HG02852 (cell line): ENCODE results near the gene SPN.
"Not testable (repeated sequence)": the region's sequence is repeated elsewhere in the genome, so short reads cannot be mapped to it uniquely, and the experiment has no call there.

Experiments used
- ATAC-seq: cut with Tn5 transposase; IDR thresholded peaks from one replicate; pipeline ENCODE4 v1.9.1; 2021; ENCODE audit warnings: mild to moderate bottlenecking, moderate library complexity; ENCODE audit not compliant: unreplicated experiment

SPN gene, protein sequence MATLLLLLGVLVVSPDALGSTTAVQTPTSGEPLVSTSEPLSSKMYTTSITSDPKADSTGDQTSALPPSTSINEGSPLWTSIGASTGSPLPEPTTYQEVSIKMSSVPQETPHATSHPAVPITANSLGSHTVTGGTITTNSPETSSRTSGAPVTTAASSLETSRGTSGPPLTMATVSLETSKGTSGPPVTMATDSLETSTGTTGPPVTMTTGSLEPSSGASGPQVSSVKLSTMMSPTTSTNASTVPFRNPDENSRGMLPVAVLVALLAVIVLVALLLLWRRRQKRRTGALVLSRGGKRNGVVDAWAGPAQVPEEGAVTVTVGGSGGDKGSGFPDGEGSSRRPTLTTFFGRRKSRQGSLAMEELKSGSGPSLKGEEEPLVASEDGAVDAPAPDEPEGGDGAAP

DNA sequence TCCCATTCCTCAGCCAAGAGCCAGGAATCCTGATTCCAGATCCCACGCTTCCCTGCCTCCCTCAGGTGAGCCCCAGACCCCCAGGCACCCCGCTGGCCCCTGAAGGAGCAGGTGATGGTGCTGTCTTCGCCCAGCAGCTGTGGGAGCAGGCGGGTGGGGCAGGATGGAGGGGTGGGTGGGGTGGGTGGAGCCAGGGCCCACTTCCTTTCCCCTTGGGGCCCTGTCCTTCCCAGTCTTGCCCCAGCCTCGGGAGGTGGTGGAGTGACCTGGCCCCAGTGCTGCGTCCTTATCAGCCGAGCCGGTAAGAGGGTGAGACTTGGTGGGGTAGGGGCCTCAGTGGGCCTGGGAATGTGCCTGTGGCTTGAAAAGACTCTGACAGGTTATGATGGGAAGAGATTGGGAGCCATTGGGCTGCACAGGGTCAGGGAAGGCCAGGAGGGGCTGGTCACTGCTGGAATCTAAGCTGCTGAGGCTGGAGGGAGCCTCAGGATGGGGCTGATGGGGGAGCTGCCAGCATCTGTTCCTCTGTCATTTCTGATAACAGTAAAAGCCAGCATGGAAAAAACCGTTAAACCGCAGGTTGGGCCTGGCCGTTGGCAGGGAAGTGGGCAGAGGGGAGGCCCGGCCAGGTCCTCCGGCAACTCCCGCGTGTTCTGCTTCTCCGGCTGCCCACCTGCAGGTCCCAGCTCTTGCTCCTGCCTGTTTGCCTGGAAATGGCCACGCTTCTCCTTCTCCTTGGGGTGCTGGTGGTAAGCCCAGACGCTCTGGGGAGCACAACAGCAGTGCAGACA, at the start of gene SPN:
SPN (plus strand) TSS at position 232 of the 791 bp plus-strand sequence; CDS start at position 714, 482 bp downstream.
- no peak for ATAC-seq

DNA sequence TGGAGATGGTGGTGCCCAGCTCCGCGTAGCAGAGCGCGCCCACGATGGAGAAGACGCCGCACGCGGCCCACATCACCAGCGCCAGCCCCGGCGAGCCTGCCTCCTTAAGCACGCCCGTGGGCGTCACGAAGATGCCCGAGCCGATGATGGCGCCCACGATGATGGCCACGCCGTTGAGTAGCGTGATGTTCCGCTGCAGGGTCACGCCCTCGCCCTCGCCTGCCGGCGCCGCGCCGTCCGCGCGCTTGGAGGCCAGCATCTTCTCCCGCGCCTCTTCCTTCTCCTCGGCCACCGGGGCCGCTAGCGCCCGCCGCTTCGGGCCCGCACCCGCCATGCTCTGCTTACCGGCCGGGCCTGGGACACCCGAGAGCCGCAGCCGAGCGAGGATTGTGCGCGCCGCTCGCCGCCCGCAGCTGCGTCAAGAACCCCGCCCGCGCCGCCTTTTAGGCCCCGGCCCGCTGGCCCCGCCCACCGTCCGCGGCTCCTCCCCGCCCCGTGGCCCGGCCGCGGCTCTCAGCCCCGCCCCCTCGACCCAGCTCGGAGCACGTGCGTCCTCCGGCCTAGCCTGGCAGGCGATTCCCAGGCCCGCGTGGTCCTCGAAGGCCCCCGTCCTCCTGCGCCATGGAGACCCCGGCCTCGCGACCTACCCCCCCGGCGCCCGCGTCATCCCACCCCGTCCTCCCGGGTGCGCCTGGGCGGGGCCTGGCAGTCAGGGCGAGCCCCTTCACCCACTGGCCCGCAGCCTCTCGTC, 49.6 kb upstream of the SPN start:
- peak; percentile 44 for ATAC-seq

DNA sequence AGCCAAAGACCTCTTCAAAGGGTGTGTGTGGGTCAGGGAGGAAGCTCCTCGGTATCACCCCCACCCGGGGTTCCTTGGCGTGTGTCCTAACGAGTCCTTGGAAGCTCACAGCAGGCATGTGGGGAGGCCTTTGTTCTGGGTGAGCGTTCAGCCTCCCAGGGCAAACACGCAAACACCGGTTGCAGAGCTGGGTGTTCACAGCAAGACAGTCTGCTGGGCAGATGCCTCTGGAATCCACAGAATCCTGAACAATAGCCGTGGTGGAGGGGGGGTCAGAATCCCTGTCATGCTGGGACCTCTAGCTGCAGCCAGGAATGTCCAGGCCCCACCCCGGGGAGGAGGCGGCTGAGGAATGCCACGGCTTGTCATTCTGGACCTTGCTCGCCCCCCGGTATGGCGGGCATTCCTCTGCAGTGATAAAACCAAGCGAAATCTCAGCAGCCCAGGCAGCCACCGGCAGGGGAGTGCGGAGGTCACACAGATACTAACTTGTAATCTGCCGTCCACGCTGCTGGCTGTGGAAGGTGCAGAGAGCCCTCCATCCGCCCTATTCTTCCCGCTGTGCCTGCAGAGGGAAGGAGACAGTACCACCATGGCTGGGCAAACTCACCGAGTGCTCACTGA, 48.2 kb upstream of the SPN start:
- ATAC-seq, result not testable (repeated sequence)

DNA sequence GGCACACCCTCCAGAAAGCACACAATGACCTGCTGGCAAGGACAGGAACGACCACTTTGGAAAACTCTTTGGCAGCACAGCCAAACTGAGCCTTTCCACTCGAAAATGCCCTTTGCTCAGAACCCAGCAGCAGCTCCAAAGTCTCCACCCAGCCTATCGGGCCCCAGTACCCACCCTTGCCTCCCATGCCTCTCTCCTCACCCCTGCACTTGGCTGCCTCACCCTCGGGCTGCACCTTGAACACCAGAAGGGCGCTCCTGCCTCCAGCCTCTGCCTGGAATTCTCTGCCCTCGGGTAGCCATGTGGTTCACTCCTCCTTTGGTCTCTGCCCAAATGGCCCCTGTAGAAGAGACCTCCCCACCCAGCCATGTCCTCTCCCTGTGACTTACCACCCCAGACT, 46.9 kb upstream of the SPN start:
- ATAC-seq, result not testable (repeated sequence)

DNA sequence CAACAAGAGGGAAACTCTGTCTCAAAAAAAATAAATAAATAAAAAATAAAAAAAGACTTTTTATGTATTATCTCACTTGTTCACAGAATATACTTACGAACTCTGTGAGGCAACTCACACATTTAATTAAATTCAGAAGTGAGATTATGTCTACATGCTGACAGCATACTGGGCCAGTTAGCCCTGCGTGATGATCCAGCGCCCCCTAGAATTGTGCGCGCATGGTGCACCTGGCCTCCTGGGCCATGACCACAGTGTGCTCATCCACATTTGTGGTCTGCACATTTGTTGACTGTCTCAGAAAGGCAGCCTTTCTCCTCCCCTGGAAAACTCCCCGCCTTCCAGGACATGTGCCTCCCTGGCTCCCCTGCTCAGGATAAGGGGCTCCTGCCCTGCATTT, 42.5 kb upstream of the SPN start:
- not testable (repeated sequence) for ATAC-seq

DNA sequence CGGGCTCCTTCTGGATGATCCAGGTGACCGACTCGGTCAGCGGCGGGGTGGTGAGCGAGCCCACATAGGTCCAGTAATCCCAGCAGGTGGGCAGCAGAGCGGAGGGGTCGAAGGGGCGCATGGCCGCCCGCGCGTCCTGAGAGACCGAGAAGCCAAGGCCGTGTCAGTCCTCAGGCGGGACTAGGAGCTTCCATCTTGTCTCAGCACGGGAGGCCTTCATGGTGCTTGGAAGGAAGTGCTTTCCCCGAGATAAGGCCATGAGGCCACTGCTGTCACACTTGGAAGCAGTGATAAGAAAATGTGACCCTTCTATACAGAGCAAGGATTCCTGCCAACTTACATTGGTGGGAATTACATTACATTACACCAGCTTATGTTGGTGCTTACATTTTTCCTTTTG, 40.3 kb upstream of the SPN start:
- not testable (repeated sequence) for ATAC-seq

DNA sequence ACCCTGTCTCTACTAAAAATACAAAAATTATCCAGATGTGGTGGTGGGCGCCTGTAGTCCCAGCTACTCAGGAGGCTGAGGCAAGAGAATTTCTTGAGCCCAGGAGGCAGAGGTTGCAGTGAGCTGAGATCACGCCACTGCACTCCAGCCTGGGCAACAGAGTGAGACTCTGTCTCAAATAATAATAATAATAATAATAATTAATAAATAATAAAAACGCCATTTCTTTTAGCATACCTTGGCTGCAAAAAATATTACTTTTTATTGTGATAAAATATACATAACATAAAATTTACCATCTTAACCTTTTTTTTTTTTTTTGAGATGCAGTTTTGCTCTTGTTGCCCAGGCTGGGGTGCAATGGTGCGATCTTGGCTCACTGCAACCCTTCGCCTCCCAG, 39.8 kb upstream of the SPN start:
- ATAC-seq, result not testable (repeated sequence)

DNA sequence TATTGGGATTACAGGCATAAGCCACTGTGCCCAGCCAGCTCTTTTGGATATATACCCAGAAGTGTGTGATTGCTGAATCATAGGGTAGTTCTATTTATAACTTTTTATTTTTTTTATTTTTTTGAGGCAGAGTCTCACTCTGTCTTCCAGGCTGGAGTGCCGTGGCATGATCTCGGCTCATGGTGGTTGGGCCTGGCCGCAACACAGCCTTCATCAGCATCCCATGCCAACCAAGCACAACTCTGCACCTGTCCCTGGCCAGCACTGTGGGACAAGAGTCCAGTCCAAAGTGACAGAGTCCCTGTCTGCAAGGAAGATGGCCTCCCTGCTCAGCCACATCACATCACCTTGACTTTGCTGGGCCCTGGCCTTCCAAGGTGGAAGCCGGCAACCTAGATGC, 37.9 kb upstream of the SPN start:
- ATAC-seq, result not testable (repeated sequence)

DNA sequence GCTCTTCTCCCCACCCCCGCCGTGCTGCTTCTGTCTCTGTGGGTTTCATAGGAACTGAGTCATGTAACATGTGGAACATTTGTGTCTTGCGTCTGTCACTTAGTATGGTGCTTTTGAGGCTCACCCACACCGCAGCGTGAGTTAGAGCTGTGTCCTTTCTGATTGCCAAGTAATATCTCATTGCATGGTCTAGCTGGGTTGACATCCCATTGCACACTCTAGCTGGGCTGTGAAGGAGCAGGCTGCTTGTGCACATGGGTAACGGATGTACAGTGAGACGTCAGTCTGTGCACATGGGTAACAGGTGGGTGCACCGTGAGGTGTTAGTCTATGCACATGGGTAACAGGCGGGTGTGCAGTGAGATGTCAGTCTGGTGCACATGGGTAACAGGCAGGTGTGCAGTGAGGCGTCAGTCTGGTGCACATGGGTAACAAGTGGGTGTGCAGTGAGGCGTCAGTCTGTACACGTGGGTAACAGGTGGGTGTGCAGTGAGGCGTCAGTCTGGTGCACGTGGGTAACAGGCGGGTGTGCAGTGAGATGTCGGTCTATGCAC, 36.2 kb upstream of the SPN start:
- ATAC-seq, result not testable (repeated sequence)

DNA sequence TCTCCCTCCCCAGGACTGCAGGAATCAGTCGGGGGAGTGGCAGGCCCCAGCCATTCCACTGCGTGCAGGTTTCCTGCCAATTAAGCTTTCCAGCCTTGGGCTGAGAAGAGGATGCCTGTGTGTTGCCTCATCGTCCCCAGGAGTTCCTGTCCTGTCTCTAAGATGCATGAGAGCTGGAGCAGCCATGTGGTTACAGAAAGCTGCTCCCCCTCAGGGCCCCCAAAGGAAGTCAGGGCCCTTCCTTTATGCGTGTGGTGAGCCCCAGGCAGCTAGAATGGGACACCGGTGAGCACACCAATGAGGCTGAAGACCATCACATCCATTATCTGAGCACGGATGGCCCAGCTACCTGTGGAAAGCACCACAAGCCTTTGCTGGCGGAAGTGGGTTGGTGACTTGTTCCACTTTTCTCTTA, 35.4 kb upstream of the SPN start:
- ATAC-seq, result not testable (repeated sequence)

DNA sequence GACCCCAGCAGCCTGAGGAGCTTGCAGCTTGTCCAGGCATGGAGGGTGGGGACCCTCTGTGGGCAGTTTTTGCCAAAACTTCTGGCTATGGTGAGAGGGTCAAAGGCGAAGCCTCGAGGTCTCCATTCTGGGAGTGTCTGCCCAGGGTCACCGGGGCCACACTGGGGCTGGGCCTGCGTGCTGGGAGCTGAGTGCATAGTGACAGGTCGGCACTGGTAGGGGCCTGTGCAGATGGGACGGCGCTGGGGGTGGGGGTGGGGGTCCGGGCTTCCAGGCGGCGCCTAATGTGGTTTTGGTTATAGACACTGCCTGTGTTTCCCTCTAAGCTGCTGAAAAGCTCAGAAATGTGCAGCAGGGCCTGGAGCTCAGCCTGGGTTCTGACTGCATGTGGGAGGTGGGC, 34.3 kb upstream of the SPN start:
- ATAC-seq, result not testable (repeated sequence)

DNA sequence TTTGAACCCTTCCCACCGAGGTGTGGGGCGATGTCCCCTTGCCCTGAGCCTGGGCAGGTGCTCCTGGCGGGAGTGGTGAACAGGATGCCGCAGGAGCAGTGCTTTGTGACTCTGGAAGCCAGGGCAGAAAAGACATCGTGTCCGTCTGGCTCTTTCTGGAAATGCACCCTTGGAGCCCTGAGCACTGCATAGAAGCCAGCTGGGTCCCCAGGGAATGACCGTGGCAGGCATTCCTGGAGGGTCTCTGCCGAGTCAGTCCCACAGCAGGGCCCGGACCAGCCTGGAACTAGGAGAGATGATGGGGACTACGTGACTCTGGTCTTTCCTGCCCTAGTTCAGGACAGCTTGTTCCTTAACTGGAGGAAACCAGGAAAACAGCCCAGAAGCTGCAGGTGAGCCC, 33.7 kb upstream of the SPN start:
- not testable (repeated sequence) for ATAC-seq

DNA sequence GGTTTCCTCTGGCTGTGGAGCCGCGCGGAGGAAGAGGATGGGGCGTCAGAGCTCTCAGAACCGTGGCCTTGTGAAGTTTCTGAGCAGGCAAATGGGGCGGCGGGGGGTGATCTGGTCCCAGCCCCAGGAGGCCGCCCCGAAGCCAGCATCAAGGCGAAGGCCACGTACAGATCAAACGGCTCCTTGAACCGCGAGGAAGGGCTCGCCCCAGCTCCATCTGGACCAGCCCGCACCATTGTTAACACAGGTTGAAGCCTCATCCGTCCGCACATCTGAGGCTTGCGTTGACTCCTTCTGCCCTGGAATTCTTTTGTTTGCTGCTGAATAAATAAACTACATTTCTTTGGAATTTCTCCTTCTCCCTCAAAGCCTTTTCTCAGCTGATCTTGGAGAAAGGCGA, 31.4 kb upstream of the SPN start:
- ATAC-seq, result not testable (repeated sequence)

DNA sequence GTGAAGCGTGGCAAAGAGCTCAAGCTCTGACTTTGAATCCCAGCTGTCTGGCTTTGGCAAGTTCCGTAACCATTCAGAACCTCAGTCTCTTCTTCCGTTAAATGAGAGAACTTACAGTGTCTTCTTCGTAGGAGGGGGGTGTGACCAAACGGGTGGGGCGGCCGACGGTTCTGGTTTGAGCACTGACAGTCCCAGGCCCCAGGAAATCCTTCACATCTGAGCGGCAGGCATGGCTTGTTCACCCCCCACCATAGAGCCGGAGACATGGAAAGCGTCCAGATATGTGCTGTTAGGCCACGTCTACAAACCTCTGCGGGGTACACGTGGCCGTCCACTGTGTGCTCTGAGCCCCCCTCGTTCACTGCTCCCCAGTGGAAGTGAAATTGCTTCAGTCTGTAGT, 27.1 kb upstream of the SPN start:
- ATAC-seq, result not testable (repeated sequence)

DNA sequence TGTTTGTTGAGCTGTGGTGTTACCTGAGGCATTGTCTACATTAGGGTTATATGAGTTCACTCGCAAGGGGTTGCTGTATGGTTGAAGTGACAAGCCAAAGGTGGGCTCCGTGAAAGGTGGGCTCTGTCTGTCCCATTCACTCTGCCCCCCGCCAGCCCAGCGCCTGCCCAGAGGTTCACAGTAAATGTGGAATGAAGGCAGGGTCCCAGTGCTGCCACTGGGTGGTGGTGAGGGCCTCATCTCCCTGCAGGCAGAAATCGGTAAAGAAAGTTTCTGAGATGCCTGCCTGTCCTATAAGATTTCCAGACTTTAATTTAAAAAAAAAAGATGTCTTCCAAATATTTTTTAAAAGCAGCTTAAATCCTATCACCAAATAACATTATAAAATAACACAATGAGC, 26.7 kb upstream of the SPN start:
- ATAC-seq, result not testable (repeated sequence)

DNA sequence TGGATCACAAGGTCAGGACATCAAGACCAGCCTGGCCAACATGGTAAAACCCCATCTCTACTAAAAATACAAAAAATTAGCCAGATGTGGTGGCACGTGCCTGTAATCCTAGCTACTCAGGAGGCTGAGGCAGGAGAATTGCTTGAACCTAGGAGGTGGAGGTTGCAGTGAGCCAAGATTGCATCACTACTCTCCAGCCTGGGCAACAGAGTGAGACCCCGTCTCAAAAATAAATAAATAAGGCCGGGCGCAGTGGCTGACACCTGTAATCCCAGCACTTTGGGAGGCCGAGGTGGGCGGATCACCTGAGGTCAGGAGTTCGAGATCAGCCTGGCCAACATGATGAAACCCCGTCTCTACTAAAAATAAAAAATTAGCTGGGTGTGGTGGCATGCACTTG, 24.3 kb upstream of the SPN start:
- not testable (repeated sequence) for ATAC-seq

DNA sequence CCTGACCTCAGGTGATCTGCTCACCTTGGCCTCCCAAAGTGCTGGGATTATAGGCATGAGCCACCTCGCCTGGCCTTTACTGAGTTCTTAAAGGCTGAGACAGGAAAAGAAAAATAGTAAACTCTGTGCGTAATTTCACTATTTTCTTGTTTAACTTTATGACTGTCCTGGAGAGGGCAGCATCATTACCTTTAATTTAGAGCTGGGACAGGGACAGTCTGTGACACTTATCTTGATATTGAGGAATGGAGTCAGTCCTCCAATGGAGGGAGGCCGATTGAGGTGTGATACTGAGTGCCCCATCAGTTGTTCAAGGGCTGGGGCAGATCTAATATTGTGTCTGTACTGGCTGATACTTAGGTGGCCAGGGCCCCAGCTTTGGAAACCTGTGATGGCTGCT, 21.5 kb upstream of the SPN start:
- ATAC-seq, result no peak

DNA sequence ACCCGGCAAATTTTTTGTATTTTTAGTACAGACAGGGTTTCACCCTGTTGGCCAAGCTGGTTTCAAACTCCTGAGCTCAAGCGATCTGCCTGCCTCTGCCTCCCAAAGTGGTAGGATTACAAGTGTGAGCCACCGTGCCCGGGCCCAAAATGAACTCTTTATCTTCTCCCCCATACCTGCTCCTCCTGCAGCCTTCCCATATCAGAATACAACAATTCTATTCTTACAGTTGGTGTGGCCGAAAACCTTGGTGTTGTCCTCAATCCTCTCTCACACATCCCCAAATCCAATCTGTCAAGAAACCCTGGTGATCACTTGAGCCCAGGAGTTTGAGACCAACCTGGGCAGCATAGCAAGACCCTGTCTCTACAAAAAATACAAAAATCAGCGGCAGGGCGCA, 19.5 kb upstream of the SPN start:
- no peak for ATAC-seq

DNA sequence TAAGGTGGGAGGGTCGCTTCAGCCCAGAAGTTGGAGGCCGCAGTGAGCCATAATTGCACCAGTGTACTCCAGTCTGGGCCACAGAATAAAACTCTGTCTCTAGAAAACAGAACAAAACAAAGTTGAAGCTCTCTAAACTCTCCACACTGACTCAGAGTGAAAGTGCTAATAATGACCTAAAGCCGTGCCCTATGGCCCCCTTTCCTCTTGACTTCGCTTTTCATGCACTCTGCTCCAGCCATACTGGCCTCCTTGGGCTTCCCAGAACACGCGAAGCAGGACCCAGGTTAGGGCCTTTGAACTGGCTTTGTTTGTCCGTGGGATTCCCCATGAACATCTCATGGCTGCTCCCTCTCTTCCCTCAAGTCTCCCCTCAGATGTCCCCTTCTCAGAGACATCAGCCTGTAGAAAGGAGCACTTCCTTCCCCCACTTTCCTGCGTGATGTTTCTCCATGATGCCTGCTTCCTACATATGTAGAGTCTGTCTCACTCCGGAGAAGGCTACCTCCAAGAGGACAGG, 18.6 kb upstream of the SPN start:
- peak; percentile 67 for ATAC-seq

DNA sequence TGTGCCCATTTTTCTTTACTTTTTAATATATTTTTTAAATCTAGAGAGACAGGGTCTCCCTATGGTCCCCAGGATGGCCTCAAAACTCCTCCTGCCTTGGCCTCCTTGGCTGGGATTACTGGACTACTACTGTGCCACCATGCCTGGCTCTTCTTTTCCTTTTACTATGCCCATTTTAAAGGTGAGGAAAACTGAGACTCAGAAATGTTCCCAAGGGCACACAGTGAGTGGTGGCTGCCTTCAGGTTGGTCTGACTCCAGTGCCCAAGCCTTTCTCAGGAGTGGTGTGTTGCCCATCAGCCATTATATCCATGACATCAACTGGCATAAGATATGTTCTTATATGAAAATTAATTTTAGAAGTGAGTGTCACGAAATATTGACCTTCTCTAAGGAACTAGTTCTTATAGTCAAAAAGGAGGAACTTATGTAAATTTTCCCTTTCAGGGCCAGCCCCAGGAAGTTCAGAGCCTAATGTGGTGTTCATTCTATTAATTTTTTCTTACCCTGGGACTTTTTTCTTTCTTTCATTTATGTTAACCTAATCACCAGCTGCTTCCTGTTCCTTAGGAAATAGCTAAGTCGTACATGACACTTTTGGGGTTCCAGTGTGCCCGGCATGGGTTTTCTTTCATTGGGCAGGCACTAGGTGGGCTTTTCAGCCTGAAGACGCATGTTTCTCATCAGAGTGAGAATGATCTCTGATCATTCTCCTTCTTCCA, 17.9 kb upstream of the SPN start:
- ATAC-seq, result no peak
